NCI-H510A treated with DMSO at 0.1 percent for 48 hours (cell line): ENCODE results near the gene PROX2.

Source experiments
- DNase-seq: peaks from one replicate; lab custom pipeline; 2025; lab: John Stamatoyannopoulos, UW

The PROX2 gene

DNA sequence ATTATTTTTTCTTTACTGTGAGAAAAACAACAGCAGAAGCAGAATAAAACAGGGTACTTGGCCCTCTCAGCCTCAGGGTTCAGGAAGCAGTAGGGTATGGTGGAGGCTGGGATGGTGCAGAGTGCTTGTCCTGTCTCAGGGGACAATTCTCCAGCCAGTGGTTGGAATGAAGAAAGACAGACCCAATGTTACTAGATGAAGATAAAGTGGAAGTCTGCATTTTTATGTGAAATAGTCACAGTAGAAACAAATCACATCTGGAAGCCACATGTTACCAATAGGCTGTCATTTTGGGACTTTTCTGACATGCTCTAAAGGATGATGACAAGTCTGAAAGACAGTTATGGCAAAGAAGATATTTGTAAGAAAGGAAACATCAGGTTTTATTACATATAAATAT is 32.3 kb downstream of the PROX2 start:
- DNase-seq: no peak

DNA sequence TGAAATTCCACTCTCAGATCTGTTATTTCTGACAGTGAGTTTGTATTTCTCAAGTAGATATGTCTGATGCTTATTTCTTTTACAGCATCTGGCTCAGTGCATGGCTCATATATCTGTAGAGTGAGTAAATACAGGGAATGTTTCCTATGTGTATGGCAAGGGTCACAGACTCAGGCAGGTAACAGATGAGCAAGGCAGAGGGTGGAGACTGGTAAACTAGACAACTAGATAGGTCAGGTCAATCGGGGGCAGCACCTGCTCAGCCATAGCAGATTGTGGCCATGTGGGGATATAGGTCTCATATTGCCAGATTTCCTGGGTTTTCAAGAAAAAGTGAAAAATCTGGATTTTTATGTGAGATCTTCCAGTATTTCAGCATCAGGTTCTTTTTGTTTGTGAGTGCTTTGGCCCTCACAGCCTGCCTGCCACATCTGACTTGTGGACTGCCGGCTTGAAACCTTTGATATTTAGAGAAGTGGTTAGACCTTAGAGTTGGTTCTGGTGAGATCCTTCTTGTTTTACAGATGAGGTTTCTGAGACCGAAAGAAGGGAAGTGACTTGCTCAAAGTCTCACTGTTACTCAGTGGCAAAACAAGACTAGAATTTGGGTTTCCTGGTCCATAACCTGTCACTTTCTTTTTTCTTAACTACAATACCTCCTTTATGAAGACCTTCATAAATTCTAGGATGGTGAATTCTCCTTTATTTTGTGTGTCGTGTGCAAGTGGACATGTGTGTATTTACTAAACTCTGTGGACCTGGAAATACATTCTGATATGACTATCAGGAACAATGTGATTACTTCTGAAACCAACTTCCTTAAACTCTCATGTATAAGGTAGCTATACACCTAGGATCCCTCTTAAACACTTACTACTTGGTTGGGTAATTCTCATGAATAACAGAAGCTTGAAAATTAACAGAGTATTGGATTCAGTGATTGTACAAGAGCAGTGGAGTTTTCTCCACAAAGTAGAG is 34.4 kb downstream of the PROX2 start:
- DNase-seq: no peak

DNA sequence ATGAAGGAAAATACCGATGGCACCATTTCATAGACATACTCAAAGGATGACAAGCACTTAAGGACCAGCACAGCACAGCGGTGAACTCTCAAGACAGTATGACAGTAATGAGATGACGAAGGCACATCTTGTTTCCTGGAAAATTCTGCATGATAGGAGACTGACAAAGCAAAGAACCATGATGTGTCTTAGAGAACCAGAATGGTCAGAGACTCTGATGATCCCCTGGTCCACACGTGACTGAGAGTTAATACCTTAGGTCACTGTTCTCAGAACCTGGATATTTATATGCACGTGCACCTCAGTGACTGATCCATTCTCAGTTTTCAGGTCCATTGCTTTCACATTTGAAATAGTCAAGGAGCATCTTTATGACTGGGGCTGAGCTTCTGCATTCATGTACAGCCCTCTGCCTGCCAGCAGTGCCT is 35.3 kb downstream of the PROX2 start:
- no peak for DNase-seq

DNA sequence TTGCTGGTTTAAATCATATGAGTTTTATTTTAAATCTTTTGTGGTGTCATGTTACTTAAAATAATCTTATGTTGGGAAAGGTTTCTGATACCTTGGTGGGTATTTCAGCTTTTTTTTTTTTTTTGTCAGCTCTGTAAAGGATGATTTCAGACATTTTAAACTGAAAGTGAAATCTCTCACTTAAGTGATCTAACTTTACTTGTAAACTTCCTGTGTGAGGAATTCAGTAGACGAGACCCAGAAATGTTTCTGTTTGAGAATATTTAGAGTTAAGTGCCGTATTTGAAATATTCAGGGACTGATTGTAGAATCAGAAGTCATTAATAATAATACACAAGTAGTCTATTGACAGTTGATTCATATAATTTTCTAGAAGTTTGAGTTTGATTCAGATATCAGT is 37.8 kb downstream of the PROX2 start:
- DNase-seq: no peak

DNA sequence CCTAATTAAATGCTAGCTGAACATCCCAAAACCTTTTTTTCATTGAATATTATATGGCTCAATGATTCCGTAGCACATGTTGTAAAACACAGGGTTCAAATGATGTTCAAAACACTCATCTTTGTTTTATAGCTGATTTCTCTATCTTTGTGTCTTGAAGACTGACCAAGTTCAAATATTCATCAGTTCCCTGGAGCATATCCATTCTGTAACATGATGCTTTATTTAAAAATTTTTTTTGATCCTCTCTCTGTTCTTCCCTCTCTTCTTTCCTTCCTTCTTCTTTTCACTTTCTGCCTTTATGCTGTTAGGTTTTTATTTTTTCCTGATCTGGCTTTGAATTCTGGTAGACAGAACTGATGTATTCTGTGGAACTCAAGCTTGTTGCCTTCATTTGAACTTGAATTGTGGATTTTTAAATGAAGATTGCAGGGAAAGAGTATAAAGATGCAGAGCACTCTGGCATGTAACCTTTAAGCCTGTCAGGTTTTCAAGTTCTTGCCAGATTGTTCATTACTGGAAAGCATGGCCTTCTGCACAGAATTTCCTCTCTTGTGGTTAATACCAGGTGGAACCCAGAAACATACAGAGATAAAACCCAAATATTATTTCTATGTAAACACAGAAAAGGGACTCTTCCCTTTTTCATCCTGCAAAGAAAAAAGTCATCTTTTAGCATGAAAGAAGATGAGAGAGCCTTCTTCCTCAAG is 39.5 kb downstream of the PROX2 start:
- no peak for DNase-seq

DNA sequence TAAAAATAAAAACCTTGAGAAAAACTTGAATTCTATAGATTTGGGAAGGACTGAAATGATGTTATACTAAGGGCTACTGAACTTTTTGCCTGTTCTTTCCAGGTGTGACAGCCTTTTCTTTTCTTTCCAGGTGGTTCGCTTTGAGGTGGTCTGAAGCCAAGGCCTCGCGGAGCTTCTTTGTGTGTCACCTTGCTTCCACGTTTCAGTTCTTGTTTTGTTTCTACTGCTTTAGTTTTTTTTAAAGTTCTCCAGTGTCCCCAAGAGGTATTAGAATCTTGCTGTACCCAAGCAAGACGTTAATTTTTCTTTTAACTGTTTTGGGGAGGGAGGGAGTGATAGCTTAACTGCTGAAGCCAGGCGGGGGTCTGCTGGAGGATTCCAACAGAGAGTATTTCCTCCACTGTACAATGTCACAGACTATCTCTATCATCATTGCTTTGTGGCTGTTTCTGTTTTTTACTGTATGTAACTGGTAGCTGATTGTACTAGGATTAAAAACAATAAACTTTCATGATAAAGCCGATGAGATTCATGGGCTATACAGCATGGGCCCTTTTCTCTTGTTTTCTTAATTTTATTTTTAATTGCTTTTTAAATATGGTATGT is 40.2 kb downstream of the PROX2 start:
- no peak for DNase-seq

DNA sequence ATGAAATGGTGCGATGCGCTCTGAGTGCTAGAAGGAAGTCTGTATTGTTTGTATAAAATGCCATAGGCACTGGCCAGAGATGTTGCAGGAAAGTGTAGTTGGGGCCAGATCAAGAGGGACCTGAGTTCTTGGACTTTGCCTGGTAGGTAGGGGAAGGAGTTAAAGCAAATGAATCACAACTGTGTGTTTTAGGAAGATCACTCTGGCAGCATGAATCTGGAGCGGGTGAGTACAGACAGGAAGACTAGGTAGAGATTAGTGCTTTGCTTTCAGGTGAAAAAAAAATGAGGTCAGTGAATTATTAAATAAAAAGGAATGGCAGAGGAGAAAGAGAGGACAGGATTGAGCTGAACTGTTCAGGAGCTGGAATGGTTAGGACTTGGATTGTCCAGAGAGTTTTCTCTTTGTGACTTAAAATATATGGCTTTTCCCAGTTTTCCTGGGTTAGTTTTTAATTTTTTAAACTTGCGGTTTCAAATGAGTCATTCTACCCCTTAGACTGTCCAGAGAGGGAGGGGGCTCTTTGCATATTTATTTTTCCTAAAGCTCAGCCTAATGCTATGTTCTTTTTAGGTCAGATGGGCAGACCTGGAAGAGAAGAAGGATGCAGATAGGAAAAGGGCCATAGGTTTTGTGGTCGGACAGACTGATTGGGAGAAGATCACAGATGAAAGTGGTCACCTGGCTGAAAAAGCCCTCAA is 41.1 kb downstream of the PROX2 start:
- no peak for DNase-seq

DNA sequence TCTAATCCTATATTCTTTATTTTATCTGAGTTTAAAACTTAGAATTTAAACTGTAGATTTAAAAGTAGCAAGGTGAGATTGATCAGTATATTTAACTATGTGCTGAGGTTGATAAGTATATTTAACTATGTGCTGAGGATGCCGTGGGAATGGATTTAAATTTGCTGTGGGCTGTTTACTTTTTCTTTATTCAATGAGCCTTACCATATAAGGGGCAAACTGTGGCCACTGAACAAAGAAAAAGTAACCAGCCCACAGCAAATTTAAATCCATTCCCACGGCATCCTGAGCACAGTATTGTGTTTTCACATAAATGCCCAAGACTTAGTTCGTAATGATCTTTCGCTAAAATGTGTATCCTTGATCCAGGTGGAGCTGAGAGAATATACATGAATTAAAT is 43.1 kb downstream of the PROX2 start:
- no peak for DNase-seq

DNA sequence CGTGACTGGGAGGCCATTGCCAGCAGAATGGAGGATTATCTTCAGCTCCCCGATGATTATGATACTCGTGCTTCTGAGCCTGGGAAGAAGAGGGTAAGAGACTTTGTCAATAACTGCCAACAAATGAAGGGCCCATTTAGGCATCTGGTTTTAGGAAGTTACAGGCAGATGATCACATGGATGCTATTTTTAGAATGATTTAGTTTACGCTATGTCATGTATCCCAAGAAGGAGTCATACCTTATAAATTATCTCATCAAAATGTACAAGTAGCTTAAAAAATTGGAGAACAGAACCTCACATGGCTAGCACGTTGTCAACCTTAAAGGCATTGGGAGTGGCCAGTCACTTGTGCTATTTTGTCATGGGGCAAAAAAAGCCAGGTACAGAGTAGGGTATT is 46.7 kb downstream of the PROX2 start:
- no peak for DNase-seq

DNA sequence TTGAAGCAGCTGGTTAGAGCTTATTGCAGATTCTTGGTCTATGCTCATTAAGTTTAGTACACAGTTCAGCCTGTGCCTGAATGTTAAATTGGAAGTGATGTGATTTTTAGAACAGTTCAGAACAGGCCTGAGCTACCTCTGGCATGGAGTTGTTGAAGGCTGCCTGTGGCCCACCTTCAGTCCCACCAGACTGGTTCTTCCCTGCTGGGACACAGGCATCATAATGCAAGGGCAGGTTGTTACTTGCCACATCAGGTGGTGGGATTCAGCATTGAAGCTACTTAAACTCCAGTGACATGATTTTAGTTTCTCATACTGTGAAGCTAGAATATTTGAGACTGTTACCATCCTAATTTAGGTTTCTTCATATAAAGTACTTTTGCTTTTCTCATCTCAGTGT is 49.4 kb downstream of the PROX2 start:
- DNase-seq: no peak
